GM12875 (cell line): ENCODE results near the gene PPM1G.

Source experiments
- H3K4me3 ChIP-seq: one replicate; pipeline ENCODE4 v1.5.1; 2011; ENCODE audit warnings: low read depth, low read length, control low read depth
- CTCF ChIP-seq: IDR thresholded peaks from 2 replicates; pipeline ENCODE4 v1.5.1; 2011; ENCODE audit warnings: low read depth, mild to moderate bottlenecking, control low read depth, inconsistent platforms, low read length, moderate library complexity, borderline replicate concordance; ENCODE audit not compliant: insufficient read depth

PPM1G gene

GRCh38 chr2:27373567-27373966 is 35.8 kb downstream of the PPM1G start:
- TF ChIP-seq CTCF = no peak
- H3K4me3 ChIP-seq = no peak overlapping the region

GRCh38 chr2:27372937-27373336 is 36.5 kb downstream of the PPM1G start:
- no peak overlapping the region for H3K4me3 ChIP-seq

DNA sequence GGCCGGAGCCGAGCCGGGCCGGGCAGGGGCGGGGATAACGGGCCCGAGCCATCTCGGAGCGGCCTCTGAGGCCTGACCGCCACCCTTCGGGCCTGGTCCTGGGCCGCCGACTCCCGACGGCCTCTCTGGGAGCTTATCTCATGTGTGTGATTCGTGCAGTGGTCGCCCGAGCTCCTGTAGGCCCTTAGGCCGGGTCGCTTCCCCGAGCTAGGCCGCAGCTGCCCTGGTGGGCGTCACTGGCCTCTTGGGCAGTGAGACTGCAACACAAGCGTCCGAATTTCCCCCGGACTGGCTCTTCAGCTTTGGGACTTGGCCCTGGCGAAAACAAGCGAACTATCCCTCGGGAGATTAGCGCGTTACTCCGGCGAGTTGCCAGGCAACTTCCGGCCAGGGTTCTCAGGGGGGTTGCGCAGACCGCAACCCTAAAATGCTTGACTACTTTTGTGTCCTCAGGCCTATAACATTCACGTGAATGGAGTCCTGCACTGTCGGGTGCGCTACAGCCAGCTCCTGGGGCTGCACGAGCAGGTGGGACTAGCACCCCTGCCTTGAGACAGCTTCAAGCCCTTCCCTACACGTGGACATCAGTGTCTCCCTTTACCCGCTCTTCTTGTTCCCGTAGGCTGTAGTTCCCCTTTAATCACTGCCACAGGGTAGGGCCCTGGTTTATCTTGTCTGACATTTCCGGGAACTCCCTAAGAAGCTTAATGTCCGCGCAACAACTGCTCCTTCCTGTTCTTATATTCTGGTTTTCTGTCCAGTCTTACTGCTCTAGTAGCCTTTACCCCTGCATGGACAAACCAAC is 38.4 kb downstream of the PPM1G start:
- peak overlapping the region; percentile 74 for H3K4me3 ChIP-seq
- TF ChIP-seq CTCF = no peak

More at GRCh38 chr2:27372937-27373336, 36.5 kb downstream of the PPM1G start:
- no peak for TF ChIP-seq CTCF

GRCh38 chr2:27370026-27370815 is 39.2 kb downstream of the PPM1G start, which contains the start of the genes EIF2B4 and SNX17:
Gene EIF2B4 (minus strand): TSS chr2:27370338. CDS start chr2:27370314, 24 bp downstream.
Gene SNX17 (plus strand): TSS chr2:27370616. CDS start chr2:27370744, 128 bp downstream.
- peak; percentile 86 for TF ChIP-seq CTCF
- peak within 1 kb of the TSS; percentile 85 for H3K4me3 ChIP-seq

GRCh38 chr2:27369471-27370025 is 39.8 kb downstream of the PPM1G start:
- peak overlapping the region; percentile 85 for H3K4me3 ChIP-seq
- no peak for TF ChIP-seq CTCF

- no peak overlapping the region for H3K4me3 ChIP-seq
- TF ChIP-seq CTCF = no peak
Observed at GRCh38 chr2:27363933-27364332, 45.5 kb downstream of the PPM1G start.
